GM10266 (cell line): ENCODE measurements around the gene ZFP36L2.

Experiments used
- DNase-seq: peaks from one replicate; pipeline ENCODE4 v3.0.0; 2012; ENCODE audit errors: extremely low spot score
- TF ChIP-seq, protein P1 (sequence below): IDR thresholded peaks from 2 replicates; pipeline ENCODE4 v1.5.1; 2012; ENCODE audit warnings: mild to moderate bottlenecking, low read depth; ENCODE audit not compliant: control insufficient read depth, insufficient read depth; ENCODE audit errors: missing control alignments

Gene ZFP36L2

DNA sequence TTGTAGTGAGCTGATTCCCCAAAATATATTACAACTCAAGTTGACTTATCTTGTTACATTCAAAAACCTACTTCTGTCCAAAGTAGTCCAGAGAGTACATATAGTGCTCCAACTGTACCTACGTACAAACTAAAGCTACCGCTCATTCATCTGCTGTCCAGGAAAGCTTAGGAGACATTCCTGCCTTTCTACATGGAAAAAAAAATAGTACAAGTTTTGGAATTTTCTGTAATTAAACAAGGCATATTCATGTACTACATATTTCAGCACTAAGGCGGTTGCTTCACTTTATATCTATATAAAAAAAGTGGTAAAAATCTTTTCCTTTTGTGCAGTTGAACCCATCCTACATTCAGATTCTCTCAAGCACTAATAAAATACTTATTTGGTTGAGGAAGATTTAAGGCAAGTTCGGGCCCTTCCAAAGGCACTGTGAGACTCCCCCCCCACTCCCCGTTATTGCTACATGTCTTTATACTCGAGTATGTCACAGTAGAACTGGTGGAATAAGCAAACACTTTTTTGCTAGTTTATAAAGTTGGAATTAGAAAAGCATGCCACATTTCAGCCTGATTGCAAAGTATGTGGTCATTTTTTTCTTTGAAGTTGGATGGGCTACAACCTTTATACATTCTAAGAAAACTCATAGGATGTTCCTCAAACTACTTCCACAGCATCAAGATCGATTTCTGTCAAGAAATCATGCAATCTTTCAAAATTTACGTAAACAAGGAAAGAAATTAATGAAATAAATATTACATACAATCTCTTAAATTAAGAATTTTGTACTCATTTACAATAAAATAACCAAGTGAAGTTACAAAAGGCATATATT lies 3.7 kb downstream of the ZFP36L2 start:
- no peak for DNase-seq
- TF ChIP-seq, protein P1, sequence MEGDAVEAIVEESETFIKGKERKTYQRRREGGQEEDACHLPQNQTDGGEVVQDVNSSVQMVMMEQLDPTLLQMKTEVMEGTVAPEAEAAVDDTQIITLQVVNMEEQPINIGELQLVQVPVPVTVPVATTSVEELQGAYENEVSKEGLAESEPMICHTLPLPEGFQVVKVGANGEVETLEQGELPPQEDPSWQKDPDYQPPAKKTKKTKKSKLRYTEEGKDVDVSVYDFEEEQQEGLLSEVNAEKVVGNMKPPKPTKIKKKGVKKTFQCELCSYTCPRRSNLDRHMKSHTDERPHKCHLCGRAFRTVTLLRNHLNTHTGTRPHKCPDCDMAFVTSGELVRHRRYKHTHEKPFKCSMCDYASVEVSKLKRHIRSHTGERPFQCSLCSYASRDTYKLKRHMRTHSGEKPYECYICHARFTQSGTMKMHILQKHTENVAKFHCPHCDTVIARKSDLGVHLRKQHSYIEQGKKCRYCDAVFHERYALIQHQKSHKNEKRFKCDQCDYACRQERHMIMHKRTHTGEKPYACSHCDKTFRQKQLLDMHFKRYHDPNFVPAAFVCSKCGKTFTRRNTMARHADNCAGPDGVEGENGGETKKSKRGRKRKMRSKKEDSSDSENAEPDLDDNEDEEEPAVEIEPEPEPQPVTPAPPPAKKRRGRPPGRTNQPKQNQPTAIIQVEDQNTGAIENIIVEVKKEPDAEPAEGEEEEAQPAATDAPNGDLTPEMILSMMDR, result no peak

DNA sequence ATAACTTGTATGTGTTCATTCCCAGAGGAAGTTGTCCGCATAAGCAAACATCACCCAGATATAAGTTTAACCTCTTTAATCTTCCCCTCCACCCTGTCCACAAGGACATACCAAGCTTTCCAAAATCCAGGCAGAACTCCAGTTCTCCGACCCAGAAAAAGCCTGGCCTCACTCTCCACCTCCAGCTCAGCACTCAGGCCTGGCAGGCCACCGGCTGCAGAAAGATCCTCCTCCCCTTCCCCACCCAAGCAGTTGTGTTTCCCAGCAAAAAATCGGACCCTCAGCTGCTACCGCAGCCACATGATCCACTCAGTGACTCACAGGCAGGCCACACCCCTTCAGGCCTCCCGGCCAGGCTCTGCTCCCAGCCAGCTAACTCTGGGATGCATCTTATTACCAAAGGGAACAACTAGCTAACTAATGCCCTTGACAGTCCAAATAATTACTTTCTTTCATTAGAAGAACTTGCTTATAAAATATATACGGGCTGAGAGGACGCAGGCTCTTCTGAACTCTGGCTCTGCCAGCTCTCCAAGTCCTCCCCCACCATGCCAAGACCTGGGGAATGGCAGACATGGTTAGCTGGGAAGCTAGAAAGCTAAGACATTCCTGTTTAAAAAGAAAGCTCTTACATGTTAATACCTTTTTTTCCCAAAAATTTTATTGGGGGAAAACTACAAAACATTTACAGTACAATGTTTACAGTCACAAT lies 4.5 kb downstream of the ZFP36L2 start:
- TF ChIP-seq, protein P1, result no peak
- DNase-seq, result peak; percentile 48

DNA sequence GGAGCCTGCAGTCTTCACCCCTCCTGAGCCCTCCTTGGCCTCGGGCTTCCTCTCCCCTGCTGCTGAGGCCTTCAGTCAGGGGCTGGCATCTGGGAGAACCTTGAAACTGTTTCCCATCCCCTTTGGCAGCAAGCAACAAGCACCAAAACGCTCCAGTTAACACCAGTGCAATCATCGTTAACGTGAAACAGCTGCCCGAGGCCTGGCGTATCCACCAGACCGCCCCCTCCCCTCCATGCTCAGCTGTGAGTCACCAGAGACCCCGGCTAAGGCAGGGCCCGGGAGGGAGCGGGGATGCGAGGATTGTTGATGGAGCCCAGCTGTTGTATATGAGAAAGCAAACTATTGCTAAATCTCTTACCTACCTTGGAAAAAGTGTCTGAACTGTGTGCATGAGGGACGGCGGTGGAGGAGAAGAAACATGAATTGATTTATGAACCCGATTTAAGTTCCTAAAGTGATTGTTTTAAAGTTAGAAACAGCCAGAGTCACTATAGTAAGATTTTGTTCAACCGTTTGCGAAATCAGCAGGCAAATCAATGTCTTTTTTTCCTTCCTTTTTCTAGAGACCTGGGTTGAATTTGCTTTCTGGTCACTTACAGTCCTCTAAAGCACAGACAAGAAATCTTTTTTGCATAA lies 5.2 kb downstream of the ZFP36L2 start:
- TF ChIP-seq, protein P1, result no peak
- DNase-seq, result no peak

DNA sequence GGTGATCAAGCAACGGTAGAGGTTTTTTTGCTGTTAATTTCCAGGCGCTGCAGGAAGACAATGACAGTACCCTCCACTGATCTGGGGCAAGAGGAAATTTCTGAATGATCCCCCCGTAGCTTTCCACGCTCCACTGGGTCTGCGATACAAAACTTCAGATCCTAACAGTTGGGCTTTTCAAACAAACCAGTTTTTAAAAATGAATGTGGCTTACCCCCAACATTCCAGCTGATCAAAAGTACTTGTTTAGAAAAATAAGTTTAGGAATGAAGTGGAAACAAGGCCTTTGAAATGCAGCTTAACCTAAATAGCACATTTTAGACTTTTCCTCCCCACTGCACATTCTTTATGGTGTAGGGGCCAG lies 5.7 kb downstream of the ZFP36L2 start:
- TF ChIP-seq, protein P1, result no peak
- DNase-seq, result no peak

DNA sequence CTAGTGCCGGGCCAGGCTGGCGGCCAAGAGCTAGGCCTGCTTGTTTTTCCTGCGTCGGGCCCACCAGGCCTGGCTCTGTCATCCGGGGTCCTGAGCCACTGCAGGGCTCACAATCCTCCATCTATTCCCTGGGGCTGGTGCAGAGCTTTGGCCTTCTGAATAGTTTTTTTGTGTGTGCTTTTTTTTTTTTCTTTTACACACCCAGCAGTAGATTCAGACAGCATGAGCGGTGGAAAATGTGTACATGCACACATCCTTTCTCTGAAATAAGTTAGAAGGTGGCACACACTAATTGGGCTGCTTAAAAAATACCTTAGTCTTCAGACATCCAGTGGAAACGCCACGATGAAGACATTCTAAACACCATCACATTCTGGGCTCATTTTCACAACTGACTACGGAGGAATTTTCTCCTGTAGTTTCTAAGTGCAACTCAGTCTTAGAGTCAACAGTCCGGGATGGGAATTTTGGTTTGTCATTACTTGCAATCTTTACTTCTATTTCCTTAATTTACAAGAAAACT lies 6.1 kb downstream of the ZFP36L2 start:
- DNase-seq, result no peak

DNA sequence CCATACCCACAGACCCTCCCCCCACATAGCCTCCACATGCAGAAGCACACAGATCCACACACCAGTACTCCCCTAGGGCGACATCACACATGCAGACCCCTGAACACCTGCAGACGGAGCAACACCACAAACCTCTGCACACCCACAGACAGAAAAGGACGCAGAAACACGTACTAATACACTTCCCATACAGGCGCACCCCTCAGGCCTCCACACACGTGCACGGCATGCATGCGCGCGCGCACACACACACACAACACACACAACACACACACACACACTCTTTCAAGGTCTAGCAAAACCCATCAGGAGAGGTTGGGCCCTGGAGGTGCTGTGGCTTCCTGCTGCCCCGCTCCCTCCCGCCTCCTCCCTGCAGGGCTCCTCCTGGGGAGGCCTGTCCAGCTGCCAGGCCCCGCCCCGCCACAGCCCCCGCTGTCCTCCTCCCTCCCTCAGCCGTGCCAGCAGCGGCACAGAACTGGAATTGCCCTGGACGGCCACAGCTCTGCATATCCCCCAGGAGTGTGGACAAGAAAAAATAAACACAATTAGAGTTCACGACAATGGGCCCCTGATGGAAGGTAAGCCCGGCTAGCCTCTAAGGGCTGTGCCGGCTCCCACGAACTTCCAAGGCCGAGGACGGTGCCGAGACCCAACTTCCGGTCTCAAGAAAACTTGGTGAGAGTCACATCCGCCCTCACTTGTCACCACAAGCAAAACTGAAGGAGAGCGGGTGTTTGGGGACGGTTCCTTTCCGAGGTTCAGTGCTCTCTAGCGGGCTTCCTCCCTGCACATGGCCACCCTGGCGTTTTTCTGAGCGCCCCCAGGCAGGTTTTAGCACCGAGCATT lies 6.8 kb downstream of the ZFP36L2 start:
- DNase-seq, result peak; percentile 82

More for the DNA sequence above, 6.1 kb downstream of the ZFP36L2 start:
- TF ChIP-seq, protein P1, result no peak

More for the DNA sequence above, 6.8 kb downstream of the ZFP36L2 start:
- TF ChIP-seq, protein P1, result no peak
